ENCODE data around the gene EPHB3. TPM values are rescaled to one million over a fixed set of nuclear protein-coding genes. Genes with fewer than 3 reads are reported as not detected.

EPHB3 gene
- total and polyA plus RNA-seq, 12 donors, result 0.38 to 4.0 (median 1.5) TPM

GRCh38 chr3:184578822-184579221 lies 17.2 kb downstream of the EPHB3 start:
- ATAC-seq, result no peak
- intact Hi-C loops (cut with DNase I), result no loop called here
- H3K4me1 ChIP-seq, result peaks cover 0 to 26% (median 20%) of the 10 kb centered on the region in 9 donors
- DNase-seq, result no peak
- H3K4me3 ChIP-seq, result no peak overlapping the region
- TF ChIP-seq, protein P1, sequence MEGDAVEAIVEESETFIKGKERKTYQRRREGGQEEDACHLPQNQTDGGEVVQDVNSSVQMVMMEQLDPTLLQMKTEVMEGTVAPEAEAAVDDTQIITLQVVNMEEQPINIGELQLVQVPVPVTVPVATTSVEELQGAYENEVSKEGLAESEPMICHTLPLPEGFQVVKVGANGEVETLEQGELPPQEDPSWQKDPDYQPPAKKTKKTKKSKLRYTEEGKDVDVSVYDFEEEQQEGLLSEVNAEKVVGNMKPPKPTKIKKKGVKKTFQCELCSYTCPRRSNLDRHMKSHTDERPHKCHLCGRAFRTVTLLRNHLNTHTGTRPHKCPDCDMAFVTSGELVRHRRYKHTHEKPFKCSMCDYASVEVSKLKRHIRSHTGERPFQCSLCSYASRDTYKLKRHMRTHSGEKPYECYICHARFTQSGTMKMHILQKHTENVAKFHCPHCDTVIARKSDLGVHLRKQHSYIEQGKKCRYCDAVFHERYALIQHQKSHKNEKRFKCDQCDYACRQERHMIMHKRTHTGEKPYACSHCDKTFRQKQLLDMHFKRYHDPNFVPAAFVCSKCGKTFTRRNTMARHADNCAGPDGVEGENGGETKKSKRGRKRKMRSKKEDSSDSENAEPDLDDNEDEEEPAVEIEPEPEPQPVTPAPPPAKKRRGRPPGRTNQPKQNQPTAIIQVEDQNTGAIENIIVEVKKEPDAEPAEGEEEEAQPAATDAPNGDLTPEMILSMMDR (IDR thresholded peaks at IDR 0.05), result no peak
- WGBS, 2 donors, result 82 to 86% methylated on average over 7 of the region's 7 CpGs
- no peaks in the 10 kb centered on the region for H3K9me3 ChIP-seq
- peaks cover 0 to 17% (median 0%) of the 10 kb centered on the region in 7 donors for H3K27me3 ChIP-seq
- H3K36me3 ChIP-seq, result peaks cover 0 to 51% (median 0%) of the 10 kb centered on the region in 9 donors
- H3K27ac ChIP-seq, result no peak overlapping the region

DNA sequence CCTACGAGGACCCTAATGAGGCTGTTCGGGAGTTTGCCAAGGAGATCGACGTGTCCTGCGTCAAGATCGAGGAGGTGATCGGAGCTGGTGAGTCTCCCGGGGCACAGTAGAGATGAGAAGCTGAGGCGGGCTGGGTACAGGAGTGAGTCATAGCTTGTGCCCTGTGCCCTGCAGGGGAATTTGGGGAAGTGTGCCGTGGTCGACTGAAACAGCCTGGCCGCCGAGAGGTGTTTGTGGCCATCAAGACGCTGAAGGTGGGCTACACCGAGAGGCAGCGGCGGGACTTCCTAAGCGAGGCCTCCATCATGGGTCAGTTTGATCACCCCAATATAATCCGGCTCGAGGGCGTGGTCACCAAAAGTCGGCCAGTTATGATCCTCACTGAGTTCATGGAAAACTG lies 17.9 kb downstream of the EPHB3 start:
- TF ChIP-seq, protein P1 (IDR thresholded peaks at IDR 0.05), result no peak
- no peak overlapping the region for H3K4me3 ChIP-seq
- peaks cover 0 to 32% (median 26%) of the 10 kb centered on the region in 9 donors for H3K4me1 ChIP-seq
- 90% methylated on average over 22 of the region's 22 CpGs for WGBS, 2 donors
- intact Hi-C loops (cut with DNase I), result no loop called here
- no peak overlapping the region for H3K27ac ChIP-seq
- DNase-seq, result no peak
- peaks cover 0 to 49% (median 0%) of the 10 kb centered on the region in 9 donors for H3K36me3 ChIP-seq
- H3K9me3 ChIP-seq, result no peaks in the 10 kb centered on the region
- no peak for ATAC-seq
- peaks cover 0 to 24% (median 0%) of the 10 kb centered on the region in 7 donors for H3K27me3 ChIP-seq

GRCh38 chr3:184580376-184580775 lies 18.8 kb downstream of the EPHB3 start:
- Histone ChIP-seq H3K27me3 (peaks cover 0 to 26% (median 0%) of the 10 kb centered on the region in 7 donors), H3K4me3 (no peak overlapping the region), H3K27ac (no peak overlapping the region), H3K4me1 (peaks cover 0 to 35% (median 26%) of the 10 kb centered on the region in 9 donors), H3K36me3 (peaks cover 0 to 47% (median 0%) of the 10 kb centered on the region in 9 donors), H3K9me3 (no peaks in the 10 kb centered on the region)
- intact Hi-C loops (cut with DNase I), result loop anchor here in 2 of 10 donors (5.0 kb wide), 1 partner anchor 132 kb away; the partner anchor contains the start of gene MAGEF1 (in 2 of the 2)
- WGBS, 2 donors, result 90 to 93% methylated on average over 16 of the region's 16 CpGs
- TF ChIP-seq, protein P1 (IDR thresholded peaks at IDR 0.05), result no peak
- ATAC-seq (no peak), DNase-seq (no peak)

GRCh38 chr3:184581331-184581855 lies 19.8 kb downstream of the EPHB3 start:
- intact Hi-C loops (cut with DNase I), result loop anchor here in 2 of 10 donors (5.0 kb wide), 1 partner anchor 131 kb away; the partner anchor contains the start of gene MAGEF1 (in 2 of the 2)
- TF ChIP-seq, protein P1 (IDR thresholded peaks at IDR 0.05), result no peak
- Histone ChIP-seq H3K27me3 (peaks cover 0 to 26% (median 0%) of the 10 kb centered on the region in 7 donors), H3K27ac (no peak overlapping the region), H3K4me1 (peaks cover 0 to 35% (median 26%) of the 10 kb centered on the region in 9 donors), H3K9me3 (no peaks in the 10 kb centered on the region), H3K36me3 (peaks cover 0 to 40% (median 0%) of the 10 kb centered on the region in 9 donors), H3K4me3 (no peak overlapping the region)
- DNase-seq (no peak), ATAC-seq (no peak)
- 77 to 79% methylated on average over 15 of the region's 15 CpGs for WGBS, 2 donors

Measured in heart right ventricle (tissue), 16 donors.